COR-L47 (cell line): ENCODE data around the gene RHBDL3.

ENCODE experiments used
- DNase-seq: peaks from one replicate; lab custom pipeline; 2025; lab: John Stamatoyannopoulos, UW

The RHBDL3 gene

DNA sequence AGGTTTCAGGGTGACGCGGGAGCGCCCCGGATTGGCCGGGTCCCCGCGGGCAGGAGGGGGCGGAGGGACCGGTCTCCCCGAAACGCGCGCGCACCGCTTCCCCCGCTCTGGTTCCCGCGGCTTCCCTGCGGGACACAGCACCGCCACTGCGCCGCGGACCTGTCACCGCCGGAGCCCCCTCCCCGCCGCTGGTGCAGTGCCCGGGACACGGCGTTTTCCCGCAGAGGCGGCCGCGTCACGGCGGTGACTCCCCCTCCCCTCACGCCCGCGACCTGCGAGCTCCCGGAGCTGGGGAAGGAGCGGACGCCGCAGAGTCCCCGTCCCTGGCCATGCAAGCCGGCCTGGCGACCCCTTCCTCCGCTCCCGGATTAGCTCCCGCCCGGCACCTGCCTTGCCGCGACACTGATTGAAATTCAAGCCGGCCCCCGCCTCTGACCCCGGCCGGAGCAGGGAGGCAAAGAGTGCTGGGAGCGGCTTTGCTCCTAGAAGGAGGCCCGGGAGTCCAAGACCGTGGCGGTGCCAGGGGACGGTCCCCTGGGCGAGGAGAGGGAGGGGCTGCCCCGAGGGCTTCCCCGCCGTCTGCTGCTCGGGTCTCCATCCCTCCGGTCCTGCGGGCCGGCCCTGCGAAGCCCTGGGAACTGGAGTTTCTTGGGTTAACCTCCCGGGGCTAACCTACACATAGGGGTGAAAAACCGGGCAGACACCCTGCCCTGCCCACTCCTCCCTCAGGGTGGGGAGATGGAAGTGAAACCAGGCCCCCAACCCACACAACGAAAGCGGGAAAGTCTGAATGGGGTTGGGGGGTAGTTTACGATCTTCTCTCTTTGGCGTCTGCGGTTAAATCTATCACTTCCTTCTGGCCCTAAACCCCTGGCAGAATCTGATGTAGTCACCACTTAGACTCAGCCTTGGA is 1.0 kb downstream of the RHBDL3 start:
- DNase-seq = no peak

DNA sequence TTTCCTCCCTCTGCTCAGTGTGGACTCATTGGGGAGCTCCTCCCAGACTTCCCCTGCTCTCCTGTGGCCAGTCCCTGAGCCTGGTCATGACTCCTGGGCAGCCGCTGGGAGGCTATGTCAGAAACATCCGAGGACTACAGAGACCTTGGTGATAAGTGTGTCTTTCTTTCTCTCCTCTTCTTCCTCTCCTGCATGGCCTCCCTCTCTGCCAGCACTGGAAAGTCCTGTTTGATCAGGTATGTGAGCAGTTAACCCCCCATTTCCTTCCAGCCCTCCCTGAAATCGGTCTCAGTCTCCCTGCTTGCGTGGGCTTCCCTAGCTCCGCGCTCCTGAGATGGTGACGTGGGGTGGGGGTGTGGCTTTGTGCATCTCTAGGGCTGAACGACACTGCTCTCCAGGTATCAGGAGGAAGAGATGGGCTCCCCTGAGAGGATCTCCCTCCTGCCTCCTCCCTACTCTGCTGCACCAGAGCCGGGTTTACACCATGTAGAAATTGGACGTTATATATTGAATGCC is 2.1 kb downstream of the RHBDL3 start:
- no peak for DNase-seq

DNA sequence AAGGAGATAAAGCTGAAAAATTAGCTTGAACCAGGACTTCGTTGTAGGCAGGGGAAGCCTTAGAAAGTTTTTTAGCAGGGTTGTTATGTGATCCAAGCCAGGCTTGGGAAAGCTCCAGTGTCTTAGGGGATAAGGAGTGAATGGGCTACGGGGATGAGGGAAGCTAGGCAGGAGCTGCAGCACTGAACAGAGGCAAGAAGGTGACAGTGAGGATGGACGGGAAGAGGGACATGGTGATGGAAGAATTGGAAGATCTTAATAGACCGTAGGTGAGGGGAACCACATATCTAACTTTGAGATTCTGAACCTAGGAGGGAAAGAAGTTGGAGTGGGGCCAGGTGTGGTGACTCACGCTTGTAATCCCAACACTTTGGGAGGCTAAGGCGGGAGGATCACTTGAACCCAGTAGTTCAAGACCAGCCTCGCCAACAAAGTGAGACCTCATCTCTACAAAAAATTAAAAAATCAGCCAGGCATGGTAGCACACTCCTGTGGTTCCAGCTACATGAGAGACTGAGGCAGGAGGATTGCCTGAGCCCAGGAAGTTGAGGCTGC is 3.2 kb downstream of the RHBDL3 start:
- DNase-seq = no peak

- DNase-seq = no peak
Observed at GRCh38 chr17:32269377-32269776, 3.7 kb downstream of the RHBDL3 start.

DNA sequence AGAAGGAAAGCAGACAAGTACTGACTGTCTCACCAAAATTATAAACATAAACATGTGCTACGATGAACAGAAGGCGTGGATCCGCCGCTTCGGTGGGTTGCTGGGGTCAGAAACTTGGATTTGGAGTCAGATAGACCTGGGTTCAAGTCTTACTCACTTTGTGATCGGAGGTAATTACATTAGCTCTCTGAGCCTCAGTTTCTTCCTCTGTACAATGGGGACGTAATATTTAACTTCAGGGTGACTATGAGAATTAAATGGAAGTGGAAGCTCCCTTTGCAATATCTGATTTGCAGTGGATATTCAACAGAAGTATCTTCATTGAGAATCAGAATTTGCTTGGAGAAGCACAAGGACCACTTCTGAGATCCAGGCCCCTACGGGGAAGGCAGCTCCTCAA is 6.2 kb downstream of the RHBDL3 start:
- no peak for DNase-seq

- DNase-seq = no peak
Observed at GRCh38 chr17:32274101-32274500, 8.5 kb downstream of the RHBDL3 start.

DNA sequence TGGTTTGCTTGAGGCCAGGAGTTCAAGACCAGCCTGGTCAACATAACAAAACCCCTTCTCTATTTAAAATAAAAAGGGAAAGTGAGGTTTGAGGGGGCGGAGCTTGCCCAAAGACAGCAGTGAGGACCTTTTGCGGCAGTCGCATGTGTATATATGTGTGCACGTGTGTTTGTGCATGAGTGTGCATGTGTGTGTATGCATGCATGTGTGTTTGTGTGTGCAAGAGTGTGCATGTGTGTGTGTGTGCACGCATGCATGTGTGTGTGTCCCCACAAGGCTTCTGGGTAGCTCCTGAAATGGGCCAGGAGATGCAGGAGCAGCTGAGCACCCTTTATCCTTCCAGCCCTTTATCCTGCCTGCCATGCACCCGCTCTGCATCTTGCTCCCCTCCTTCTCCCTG is 9.0 kb downstream of the RHBDL3 start:
- no peak for DNase-seq

DNA sequence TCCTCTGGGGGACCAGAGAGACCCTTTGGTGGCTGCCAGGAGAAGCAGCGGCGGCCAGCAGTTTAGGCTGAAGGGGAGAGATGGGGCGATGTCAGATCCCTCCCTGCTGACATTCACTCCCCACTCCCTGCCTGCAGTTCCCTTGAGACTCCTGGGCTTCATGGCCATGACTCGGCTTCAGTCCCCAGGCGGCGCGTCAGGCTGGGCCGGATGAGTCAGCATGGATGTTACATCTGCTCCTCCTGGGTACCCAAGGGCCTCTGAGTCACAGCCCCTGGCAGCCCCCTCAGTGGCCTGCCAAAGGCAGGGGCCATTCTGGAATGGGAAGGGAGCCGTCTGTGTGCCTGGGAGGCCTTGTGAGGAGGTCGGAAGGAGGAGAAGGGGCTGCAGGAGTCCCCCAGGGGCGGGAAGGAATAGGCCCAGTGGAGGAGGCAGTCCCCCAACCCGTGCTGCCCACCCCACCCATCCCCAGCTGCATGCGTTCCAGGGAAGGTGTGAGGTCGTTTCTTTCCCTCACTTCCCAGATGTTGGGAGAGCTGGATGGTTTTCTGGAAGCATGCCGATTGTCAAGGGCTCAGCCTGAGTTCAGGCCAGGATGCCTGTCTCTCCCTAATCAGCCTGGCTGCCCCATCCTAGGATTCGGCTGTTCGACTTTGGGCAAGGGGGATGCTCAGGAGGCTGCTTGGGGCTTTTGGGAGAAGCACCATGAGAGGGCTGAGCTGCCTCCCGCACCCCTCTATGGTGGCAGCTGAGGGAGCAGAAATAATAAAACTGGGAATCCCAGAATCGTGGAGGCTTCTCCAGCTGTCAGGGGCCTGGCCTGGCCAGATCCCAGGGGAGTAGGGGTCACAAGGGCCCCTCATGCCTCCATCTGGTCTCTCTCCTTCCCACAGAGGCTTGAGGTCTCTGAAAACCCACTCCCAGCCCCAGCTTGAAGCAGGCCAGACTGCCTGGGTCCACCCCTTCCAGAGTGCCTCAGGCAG is 9.7 kb downstream of the RHBDL3 start:
- no peak for DNase-seq

DNA sequence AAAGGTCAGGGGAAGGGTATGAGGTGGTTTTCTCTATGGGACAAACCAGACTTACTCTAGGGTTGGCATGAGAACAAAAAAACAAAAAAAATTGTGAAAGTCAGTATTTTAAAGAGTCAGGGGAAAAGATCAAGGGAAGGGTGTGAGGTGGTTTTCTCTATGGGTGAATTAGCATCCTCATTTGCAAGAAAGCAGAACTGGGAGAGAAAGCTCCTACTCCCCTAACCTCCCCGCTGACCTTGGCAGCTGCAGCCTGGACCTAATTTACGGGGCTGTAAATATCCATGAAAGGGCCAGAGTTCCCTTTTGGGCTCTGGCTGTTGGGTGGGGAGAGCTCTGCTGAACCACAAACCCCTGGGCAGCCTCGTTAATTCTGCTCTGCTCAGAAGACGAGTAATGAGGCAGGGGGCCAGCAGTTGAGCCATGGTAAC is 10.6 kb downstream of the RHBDL3 start:
- no peak for DNase-seq

GRCh38 chr17:32277284-32277683 is 11.7 kb downstream of the RHBDL3 start:
- no peak for DNase-seq

GRCh38 chr17:32278815-32279214 is 13.2 kb downstream of the RHBDL3 start:
- no peak for DNase-seq

DNA sequence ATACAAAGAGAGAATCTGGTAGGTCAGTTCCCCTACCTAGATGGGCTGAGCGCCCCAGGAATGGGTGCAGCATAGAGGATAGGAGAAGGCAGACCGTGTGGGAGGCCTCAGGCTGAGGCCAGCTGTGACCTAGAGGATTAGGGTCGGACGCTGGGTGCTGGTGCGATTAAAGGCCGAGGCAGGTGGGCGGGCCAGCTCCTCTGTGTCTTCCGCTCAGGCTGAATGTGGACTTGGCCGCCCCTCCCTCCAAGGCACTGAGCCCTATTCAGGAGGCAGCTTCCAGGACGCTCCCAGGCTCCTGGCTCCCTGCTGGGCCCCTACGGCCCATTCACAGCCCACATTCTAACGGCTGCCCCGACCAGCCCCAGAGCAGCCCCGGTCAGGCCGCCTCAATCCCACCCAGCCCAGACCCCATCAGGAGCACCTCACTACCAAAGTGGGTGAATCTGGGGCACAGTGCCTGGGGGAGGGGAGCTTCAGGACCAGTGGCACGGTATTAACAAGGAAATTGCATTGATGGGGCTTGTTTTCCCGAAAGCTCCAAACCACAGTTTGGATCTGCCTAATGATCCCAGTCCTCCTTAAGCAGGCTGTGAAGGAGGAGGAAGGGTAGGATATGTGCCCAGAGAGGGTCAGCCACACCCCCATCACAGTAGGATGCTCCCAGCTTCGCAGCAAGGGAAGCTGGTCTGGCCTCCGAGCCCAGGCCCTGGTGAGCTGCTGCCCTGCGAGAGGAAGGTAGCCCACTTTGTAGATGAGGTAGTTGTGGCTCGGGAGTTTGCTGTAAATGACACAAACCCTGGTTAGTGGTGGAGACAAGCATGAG is 14.5 kb downstream of the RHBDL3 start:
- no peak for DNase-seq

GRCh38 chr17:32281011-32281451 is 15.4 kb downstream of the RHBDL3 start:
- DNase-seq = peak; percentile 93

DNA sequence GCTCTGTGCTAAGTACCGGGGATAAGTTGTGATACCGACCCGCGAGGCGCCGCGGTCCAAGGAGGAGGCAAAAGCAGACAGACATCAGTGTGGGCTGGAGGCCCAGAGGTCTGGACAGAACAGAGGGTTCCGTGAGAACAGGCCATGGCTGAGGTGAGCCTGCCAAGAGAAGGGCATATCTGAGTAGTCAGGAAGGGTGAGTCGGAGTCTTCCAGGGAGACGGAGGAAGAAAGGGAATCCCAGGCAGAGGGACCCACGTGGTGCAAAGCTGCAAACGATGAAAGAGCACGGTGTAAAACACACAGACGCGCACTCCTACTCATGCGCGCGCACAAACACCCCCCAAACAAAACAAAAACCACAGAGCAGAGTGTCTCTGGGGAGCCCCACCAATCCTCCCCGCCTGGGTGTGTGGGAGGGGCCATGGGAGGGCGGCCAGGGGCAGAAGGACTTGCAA is 18.1 kb downstream of the RHBDL3 start:
- DNase-seq = no peak

DNA sequence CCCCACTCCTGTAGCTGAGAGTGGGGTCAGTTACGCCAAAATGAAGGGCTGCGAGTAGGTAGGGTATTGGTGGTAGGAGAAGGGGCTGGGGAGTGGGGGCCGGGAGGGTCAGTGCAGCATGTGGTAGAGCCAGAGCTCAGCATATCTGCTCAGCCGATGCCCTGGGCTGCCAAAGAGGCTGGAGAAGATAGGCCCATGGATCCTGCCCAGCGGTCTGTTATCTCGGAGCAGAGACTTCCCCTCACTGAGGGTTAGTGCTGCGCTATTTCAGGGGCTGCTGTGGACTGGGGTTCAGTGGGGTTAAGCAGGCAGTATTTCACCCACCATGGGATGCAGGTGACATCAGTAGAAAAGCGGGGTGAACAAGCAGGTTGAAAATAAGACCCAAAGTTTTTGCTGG is 19.7 kb downstream of the RHBDL3 start:
- no peak for DNase-seq

DNA sequence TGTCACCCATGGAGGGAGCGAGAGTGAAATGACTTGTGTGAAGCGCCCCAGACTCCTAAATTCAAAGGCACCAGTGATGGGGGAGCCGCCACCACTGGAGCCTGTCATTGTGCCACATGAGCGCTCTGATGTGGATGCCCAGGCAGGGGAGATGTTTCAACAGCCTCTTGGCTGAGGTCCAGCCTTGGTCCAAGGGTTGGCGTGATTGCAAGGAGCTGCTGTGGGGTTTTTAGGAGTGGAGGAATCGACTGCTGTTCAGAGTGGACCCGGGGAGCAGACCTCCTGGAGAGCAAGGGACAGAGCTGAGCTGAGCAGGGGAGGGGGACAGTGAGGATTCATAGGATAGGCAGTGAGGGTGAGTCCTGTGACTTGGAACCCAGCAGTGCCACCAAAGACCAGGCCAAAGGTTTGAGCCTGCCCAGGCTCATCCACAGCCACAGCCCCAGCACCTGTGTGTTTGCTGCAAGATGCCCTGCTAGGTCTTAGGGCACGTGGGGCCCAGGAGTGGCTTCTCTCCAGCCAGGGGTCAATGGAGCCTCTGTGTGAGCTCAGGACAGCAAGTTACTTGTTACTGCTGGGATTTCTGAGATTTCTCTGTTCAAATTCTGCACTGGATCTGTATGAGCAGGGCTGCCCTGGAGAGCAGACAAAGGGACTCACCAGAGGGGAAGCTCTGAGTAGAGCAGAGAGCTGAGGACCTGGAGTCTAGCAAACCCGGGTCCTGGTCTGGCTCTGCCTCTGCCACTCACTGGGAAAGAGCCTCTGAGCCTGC is 20.3 kb downstream of the RHBDL3 start:
- DNase-seq = peak; percentile 58

GRCh38 chr17:32286518-32286900 is 20.9 kb downstream of the RHBDL3 start:
- DNase-seq = no peak

DNA sequence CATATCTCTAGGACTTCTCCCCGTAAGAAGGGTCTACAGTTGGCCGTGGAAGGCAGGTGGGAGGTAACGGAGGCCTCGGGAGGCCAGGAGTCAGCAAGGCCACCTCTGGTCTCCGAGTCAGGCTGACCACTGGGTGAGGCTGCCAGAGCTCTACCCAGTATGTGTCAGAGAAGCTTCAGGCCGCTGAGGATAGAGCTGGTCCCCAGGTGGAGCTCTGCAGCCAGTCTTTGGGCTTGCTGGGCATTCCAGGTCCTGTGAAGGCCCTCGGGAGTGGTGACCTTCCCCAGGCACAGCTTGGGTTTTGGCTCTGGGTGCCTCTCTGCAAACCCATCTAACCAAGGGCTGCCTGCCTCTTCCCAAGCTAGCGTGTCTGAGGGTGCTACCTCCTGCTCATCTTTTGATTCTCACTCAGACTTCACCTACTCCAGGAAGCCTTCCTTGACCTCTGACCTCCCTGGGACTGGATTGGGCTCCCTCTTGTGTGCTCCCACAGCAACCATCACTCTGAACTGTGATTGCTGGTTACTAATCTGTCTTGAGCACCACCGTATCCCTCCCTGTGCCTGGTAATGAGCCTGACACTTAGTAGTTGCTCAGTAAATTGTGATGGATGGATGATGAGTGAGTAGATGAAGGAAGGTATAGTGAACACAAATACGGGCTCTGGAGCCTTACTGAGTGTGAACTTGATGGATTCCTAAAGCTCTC is 22.3 kb downstream of the RHBDL3 start:
- DNase-seq = no peak

GRCh38 chr17:32288615-32289014 is 23.0 kb downstream of the RHBDL3 start:
- DNase-seq = no peak
